Mammary epithelial cell (primary cell): Measurements from ENCODE around the gene SARS2.

Source experiments
- EZH2 ChIP-seq: IDR thresholded peaks from 2 replicates; pipeline ENCODE4 v1.6.1; 2012; ENCODE audit warnings: low read length, inconsistent platforms, borderline replicate concordance
- TF ChIP-seq, protein P1 (sequence below), 2 donors: IDR thresholded peaks in 1 of 2; conservative IDR thresholded peaks in 1 of 2; 2 replicates each; pipeline ENCODE4 v1.5.1; 2011 to 2012; ENCODE audit warnings: inconsistent platforms in 2 of 2, low read length in 2 of 2, mild to moderate bottlenecking in 2 of 2, control low read depth in 1 of 2, low read depth in 1 of 2; ENCODE audit not compliant: insufficient read depth in 1 of 2; ENCODE audit errors: extremely low read depth in 1 of 2

GRCh38 chr19:38879400-38879751 is 51.2 kb downstream of the SARS2 start:
- TF ChIP-seq, protein P1, sequence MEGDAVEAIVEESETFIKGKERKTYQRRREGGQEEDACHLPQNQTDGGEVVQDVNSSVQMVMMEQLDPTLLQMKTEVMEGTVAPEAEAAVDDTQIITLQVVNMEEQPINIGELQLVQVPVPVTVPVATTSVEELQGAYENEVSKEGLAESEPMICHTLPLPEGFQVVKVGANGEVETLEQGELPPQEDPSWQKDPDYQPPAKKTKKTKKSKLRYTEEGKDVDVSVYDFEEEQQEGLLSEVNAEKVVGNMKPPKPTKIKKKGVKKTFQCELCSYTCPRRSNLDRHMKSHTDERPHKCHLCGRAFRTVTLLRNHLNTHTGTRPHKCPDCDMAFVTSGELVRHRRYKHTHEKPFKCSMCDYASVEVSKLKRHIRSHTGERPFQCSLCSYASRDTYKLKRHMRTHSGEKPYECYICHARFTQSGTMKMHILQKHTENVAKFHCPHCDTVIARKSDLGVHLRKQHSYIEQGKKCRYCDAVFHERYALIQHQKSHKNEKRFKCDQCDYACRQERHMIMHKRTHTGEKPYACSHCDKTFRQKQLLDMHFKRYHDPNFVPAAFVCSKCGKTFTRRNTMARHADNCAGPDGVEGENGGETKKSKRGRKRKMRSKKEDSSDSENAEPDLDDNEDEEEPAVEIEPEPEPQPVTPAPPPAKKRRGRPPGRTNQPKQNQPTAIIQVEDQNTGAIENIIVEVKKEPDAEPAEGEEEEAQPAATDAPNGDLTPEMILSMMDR (conservative IDR thresholded peaks at IDR 0.05 in 1 of 2, IDR thresholded peaks at IDR 0.05 in 1 of 2; ENCODE audit: extremely low read depth in 1 of 2, insufficient read depth in 1 of 2, low read depth in 1 of 2, low read length in 2 of 2) = no peak
- no peak for TF ChIP-seq EZH2
